ENCODE results near the gene CCDC13.

Gene CCDC13

DNA sequence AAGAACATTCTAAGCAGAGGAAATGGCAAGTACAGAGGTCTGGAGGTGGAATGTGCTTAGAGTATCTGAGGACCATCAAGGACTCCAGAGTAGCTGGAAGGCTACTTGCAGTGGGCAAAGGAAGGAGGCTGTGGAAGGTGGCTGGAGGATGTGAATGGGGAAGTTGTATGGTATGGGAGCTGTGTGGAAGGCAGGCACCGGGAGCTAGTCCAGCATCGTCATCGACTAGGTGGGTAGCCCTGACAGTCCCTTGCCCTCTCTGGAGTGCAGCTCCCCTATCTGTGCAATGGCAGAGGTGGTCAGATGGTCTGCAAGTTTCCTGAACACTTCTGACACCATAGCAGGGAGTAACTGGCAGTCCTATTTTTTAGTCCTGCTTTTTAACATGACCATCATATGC lies 19.3 kb downstream of the CCDC13 start:
- no peak for DNase-seq (ENCODE audit: low read depth in 1 of 2, low spot score in 1 of 2)

DNA sequence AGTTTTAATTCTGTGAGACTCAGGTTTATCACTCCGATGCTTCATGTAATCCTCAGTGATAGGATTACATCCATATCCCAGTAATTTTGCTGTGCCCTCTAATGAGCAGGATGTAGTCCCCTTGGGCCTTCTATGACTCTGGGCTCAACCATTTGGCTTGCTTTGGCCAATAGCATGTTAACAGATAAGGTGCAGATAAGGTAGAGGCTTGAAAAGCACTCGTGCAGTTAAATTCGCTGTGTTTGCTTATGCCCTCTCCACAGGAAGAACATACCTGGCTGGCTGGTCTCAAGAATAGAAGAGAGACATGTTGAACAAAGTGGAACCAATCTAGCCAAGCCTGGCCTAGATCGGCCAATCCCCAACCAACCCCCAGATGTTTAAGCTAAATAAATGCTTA lies 20.1 kb downstream of the CCDC13 start:
- no peak for DNase-seq (ENCODE audit: low read depth in 1 of 2, low spot score in 1 of 2)

DNA sequence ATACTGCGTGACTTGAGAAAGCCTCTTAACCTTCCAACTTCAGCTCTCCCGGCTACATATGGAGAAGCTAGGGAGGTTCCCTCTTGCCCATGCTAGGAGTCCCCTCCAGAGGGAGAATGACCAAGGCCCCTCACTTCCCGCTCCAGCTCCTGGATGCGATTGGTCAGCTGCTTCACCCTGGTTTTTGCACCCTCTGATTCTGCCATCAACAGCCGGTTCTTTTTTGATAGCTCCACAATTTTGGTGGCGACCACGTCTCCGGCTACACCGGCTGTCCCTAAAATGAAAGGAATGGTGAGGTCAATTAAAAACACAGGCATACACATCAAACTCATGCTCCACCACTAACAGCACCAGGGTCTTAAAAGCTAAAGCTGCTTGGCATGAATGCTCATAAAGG lies 20.6 kb downstream of the CCDC13 start:
- DNase-seq (ENCODE audit: low read depth in 1 of 2, low spot score in 1 of 2): no peak

DNA sequence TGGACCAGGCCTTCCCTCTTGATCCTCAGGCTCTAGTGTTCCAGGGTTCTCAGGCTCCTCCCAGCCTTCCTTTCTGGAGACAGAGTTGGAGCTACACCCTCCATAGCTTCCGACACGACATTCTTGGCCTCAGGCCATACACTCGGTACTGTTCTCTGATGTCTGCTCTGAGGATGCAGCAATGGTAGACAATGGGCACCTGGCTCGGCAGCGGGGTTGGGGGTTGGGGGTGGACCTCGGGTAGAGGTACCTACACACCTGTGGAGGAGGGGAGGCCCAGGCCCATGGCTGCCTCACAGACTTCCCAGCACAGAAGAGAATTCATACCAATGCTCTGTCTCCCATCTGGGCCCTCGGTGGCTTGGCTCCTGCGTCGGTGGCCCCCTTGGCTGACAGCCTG lies 21.4 kb downstream of the CCDC13 start:
- DNase-seq (ENCODE audit: low read depth in 1 of 2, low spot score in 1 of 2): no peak

DNA sequence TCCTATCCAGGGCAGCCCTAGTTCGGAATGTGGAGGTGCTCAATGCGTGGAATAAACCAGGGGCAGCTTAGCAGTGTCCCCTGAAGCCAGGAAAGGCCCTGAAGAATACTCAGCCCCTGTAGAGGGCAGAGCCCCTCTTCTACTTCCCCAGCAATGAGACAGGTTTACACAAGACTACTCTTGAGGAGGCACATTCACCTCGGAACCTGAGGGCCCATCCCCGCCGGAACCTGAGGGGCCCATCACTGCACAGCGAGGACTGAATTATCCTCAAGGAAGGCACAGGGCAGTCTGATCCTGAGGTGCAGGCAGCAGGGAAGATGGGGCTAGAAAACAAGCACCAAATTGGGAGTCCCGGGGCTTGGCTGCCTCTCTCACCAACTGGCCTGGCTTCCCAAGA lies 22.2 kb downstream of the CCDC13 start:
- DNase-seq (ENCODE audit: low read depth in 1 of 2, low spot score in 1 of 2): no peak

DNA sequence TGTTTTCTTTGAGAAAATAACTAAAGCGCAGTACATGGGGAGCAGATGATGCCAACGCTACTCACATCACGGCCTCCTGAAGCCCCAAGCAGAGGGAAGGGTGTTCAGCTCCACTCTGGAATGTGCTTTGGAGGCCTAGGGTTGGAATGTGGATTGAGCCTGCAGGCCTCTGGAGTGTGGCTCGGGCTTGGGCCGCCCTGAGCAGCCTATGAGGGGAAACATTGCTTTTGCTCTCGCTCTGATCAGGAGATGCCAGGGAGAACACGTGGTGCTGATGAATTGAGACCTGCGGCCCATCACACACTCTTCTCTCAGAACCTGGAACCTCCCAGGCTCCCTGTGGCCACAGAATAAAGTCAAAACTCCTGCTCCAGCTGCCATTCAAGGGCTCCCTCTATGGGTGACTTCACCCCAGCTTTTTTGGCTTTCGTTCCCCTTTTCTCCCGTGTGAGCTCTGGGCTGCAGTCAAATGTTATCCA lies 23.3 kb downstream of the CCDC13 start:
- no peak for DNase-seq (ENCODE audit: low read depth in 1 of 2, low spot score in 1 of 2)

DNA sequence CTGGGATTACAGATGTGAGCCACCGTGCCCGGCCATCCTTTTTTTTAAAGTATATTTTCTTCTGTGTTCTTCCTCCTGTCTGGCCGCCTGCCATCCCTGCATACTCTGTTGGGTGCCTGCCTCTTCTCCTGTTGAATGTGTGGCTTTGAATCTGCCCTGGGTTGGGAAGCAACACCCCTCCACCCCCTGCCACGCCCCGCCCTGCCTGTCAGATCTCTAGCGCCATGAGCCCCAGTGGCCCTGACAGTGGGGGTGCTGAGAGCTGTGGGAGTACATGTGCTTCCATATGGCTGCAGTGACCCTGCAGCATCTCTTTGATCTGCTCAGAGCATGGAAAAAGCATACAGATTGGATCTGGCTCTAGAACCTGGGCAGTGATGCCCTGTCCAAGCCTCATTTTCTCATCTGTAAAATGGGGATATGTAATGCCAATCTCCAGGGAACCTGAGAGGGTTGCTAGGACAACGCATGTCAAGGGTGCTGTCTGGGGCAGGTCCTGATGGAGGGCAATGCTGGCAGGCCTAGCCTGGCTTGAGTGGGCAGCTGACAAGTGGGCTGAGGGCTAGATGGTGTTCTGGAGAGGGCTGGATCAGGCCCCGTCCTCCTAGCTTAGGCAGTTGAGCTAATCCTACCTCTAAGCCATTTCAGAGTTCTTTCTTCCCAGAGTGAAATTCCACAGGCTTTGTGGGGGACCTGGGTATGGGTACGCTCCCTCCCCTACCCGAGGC lies 23.9 kb downstream of the CCDC13 start:
- no peak for DNase-seq (ENCODE audit: low read depth in 1 of 2, low spot score in 1 of 2)

DNA sequence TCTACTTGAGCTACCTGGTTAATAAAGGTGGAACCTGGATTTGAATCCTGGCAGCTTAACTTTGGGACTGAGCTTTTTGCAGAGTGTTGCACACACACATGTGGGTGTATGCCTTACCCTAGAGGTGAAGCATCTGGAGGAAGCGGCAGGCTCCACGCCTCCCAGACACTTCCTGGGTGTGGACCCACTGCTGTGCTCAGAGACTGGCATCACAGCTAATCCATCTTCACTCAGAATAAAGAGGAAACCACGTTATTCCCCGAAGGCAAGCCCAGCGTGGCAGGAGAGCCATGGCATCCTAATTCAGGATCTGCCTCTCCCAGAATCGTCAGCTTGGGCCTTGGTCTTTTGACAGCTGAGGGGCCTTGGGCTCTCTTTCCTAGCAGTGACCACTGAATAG lies 25.5 kb downstream of the CCDC13 start:
- no peak for DNase-seq (ENCODE audit: low read depth in 1 of 2, low spot score in 1 of 2)

DNA sequence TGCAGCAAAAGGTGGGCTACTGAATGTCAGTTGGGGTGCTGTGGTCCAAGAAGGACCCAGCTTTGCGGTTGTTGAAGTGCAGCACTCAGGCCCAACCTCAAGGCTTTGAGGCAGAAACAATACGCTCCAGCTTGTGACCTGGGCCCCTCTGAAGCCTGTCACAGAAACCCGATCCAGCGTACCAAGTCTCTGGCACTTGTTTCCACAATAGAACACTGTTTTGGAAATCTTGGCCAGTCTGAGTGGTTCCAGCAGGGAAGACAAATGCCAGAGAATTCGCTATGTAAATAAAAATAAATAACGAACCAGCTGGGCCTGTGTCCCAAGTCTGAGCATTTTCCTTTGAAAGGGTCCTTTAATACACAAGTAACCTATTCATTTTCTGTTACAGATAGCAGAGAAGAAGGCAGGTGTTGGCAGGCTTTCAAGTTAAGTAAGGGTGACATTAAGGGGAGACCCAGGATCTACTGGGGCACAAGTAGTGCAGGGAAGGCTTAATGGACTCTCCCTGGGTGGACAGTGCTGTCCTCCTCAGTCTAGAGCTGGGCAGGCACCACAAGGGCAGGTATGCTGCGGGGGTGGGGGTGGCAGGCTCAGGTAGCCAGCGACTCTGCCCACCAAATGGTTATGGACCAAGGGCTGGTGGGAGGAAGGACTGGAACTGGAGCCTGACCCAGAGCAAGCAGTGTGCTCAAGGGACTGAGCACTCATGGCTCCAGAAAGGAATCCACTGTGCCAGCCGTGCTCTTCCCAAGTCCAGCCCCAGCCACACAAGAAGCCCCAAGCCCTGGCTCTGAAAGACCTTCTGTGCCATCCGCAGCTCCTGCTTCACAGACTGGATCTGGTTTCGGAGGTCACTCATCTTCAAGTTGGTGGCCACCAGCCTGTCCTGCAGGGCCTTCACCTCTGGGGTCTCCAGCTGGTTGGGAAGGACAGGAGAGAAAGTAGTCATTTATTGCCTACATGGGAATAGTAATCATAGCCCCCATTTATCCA lies 26.3 kb downstream of the CCDC13 start:
- DNase-seq (ENCODE audit: low read depth in 1 of 2, low spot score in 1 of 2): no peak

DNA sequence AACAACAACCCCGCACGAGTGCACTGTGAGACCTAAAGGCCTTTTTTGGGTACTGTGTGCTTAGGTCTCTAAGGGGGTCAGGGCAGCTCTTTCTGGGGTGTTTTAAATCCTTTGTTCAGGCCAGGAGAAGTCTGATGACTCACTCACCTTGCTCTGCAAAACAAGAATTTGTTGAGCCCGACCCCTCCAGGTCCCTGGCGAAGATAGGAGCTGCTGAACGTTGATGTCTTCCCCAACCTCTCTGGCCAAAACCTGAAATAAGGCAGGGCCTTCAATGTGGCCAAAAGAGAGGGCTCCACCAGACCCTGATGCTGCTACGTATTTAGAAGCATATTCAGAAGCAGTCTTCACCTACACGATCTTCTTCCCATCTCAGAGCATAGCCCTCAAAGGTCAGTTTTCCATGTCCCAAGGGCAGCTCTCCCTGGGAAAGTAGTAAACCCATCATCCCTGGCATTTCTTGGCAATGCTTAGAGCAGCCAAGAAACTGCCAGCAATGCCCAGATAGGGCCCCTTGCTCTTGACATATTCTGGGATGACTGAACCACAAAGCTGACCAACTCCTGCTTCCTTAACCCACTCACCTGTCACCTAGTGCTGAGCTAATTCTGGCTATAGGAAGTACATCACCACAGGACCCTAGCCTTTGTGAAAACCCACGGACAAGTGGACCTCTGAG lies 27.1 kb downstream of the CCDC13 start:
- DNase-seq (ENCODE audit: low read depth in 1 of 2, low spot score in 1 of 2): no peak

DNA sequence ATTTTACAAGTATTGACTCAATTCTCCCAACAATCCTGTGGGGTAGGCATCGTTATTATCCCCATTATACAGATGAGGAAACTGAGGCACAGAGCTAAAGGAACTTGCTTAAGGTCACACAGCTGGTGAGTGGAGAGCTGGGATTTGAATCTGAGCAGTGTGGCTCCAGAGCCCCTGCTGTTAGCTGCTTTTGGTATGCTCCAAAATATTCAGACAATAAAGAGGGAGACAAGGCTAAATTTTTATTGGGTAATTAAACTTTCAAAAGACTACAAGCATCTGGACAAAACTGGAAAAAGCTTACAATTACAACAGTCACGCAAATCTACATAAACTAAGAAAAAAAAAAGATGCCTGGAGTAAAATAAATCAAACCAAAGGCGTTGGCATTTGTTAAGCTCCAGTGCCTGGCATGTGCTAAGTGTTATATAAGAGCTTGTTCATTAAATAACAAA lies 27.7 kb downstream of the CCDC13 start:
- DNase-seq (ENCODE audit: low read depth in 1 of 2, low spot score in 1 of 2): no peak

DNA sequence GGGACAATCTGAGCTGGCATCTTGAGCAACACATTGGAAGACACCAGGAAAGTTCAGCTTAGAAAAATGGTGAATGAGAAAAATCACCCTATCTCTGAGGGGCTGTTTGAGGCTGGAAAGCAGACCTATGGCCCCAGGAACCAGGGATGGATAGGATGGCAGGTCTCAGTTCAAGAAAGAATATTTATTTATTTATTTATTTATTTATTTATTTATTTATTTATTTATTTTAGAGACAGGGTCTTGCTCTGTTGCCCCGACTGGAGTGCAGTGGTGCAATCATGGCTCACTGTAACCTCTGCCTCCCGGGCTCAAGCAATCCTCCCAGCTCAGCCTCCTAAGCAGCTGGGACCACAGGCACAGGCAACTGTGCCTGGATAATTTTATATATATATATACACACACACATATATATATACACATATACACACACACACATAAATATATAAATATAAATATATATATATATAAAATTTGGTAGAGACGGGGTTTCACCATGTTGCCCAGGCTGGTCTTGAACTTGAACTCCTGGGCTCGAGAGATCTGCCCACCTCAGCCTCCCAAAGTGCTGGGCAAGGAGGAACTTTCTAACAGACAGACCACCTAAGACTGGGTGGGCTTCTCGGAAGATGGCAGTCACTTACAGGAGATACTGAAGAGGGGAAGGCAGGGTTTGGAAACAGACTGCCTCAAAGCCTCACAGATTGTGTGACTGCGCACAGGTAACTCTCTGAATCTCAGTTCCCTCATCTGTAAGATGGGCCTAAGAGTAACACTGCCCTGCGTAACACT lies 29.7 kb downstream of the CCDC13 start:
- DNase-seq (ENCODE audit: low read depth in 1 of 2, low spot score in 1 of 2): no peak

DNA sequence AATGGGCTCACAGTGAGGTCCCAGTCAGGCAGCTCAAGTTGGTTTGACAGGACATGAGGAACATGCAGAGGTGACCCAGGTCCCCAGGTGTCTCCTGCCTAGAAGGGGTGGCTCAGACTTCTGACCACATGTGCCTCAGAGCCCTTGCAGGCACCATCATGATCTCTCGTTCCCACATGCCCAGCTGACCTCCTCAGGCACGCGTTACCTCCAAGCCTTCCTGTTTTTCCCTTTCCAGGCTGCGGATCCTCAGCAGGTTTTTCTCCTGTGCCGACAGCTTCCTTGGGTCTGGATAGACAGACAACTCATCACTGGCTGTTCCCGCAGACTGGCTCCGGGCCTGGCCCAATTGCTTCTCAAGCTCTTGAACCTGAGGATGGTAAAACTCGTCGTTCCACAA lies 30.4 kb downstream of the CCDC13 start:
- no peak for DNase-seq (ENCODE audit: low read depth in 1 of 2, low spot score in 1 of 2)

DNA sequence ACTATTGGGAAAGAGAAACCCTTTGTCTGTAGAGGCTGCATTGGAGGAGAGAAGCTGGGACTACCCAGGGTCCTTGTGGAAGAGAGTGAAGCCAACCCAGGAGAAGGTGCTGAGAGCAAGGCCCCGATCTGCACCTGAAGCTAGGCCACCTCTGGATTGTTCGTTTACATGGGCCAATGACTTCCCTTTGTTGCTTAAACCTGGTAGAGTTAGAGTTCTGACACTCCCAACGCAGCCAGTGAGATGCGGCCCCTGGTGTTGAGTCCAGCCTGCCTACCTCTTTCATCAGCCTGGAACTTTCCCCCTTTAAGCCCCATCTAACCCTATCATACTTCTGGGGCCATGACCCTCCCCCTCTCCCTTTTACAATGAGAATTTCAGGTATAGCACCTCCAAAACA lies 30.8 kb downstream of the CCDC13 start:
- no peak for DNase-seq (ENCODE audit: low read depth in 1 of 2, low spot score in 1 of 2)

DNA sequence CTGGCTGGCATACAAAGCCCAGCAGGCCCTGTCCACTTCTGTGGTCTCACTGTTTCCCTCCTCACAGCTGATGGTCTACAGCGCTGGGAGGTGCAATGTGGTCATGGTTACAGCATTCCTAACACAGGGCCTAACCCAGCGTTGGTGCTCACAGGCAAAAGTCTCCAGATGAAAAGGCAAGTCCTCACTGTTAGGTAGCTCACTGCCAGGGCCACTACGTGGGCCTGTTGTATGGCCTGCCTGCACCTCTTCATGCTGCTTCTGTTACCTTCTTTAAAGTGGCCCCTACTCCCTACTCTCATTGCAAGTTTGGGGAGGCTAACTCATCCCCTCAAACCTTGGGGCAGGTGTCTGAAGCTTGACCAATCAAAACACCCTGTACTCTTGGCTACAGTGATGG lies 31.3 kb downstream of the CCDC13 start:
- no peak for DNase-seq (ENCODE audit: low read depth in 1 of 2, low spot score in 1 of 2)

DNA sequence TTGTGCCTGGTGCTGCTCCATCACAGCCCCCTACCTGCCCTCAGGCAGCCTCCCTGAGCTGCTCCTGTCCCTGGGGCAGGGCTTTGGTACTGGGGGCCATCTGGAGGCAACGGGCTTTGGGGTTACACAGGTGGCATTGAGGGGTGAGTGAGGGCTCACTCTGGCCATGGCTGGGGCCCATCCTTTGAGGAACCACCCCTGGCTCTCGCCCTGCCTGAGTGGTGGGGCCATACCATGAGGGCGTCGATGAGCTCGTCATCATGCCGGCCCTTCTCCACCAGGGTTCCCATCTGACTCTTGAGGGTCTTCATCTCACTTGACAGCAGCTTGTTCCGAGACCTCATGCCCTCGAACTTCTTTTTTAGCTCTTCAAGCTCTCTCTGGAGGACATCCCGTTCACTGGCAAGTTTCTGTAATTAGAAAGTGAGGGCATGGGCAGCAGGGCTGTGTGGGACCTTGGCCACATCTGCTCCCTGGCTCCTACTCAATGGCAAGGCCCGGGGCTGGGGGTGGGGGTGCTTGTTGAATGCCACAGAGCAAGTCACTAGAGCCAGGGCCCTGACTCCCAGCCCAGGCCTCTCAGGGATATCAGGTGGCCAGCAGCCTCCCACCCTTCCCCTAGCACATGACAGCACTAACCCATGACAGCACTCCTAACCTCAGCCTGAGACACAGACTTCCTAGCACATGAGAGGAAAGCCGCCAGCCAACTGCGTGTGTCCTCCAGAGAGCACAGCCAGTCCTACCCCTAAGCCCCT lies 33.5 kb downstream of the CCDC13 start:
- DNase-seq (ENCODE audit: low read depth in 1 of 2, low spot score in 1 of 2): no peak

DNA sequence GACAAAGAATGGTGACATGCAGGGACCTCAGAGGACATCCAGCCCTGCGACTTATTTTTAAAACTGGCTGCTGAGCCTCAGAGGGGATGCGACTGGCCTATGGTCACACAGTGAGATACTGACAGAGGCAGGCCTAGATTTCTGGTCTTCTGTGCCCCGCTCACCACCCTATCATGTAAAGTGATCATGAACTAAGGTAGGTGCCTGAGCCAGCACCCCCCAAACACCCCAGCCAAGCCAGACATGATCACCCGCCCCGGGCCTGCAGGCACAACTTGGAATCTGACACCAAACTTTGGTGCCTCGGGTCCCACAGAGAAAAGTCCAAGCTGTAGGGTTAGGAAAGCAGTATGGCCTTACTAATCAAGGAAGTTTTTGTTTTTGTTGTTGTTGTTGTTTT lies 36.5 kb downstream of the CCDC13 start:
- DNase-seq (ENCODE audit: low read depth in 1 of 2, low spot score in 1 of 2): no peak

DNA sequence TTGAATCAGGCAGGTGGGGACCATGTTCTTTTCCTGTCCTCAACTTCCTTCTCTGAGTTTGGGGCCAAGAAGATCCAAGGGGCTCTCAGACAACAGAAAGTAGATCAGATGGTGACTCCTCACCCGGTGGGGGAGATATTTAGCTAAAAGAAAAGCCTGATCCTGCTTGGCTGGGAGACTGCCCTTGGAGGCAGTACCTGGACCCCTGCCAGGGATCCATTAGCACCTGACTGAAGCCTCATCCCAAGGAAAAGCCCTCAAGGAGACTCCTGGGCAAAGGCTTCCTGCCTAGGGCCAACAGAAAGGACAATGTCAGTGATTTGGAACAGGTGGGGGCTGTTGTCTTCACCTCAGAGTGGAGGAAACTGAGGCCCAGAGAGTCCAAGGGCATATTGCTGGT lies 37.0 kb downstream of the CCDC13 start:
- DNase-seq (ENCODE audit: low read depth in 1 of 2, low spot score in 1 of 2): no peak

DNA sequence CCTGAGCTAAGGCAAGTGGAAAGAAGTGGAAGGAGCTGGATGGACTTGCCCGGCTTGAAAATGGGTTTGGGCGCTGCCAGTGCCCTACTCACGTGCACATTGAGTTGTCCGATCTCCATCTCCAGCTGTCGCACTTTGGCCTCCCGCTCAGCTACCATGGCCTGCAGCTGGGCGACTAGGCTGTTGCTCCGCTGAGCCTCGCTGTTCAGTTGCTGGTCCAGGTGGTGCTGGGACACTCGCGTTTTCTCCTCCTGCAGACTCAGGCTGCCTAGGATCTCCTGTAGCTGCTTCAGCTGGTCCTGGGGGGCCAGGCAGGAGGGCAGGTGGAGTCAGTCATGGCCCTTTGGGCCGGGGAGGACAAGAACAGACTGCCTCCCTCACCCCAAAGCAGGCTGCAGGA lies 37.4 kb downstream of the CCDC13 start:
- no peak for DNase-seq (ENCODE audit: low read depth in 1 of 2, low spot score in 1 of 2)

DNA sequence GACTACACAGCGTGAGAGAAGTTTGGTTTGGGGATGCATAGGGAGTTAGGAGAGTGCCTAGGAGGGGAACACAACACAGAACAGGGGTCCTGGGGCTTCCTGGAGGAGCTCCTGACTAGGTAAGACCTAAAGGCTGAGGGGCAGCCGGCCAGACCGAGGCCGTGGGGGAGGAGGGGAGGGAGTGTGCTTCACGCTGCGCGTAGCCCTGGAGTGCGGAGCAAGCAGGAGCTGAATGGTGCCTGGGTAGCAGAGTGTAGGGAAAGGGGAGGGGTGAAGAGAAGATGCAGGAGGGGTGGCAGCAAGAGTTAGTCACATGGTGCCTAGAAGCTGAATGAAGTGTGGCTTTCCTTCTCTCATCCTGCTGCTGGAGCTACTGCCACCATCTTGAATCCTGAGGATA lies 38.0 kb downstream of the CCDC13 start:
- no peak for DNase-seq (ENCODE audit: low read depth in 1 of 2, low spot score in 1 of 2)
